Prostate gland (tissue), 2 donors: ENCODE data around the gene SIAE. TPM values are rescaled to one million over a fixed set of nuclear protein-coding genes. Genes with fewer than 3 reads are reported as not detected.

Source experiments
- DNase-seq: peaks from one replicate; pipeline ENCODE4 v3.0.0-alpha.2; 2019; ENCODE audit warnings: low spot score
- H3K27ac ChIP-seq, 2 donors: fragments of 200-600 bp; sonication (generic); 2 replicates each; pipeline ENCODE4 v1.5.1; 2017 to 2019
- H3K27me3 ChIP-seq: fragments of 200-600 bp; sonication (generic); replicated peaks from 2 replicates; pipeline ENCODE4 v1.5.1; 2019; ENCODE audit not compliant: insufficient read depth
- H3K36me3 ChIP-seq, 2 donors: fragments of 200-600 bp; sonication (generic); 1 replicate in 1 of 2; 2 replicates in 1 of 2; pipeline versions ENCODE4 v1.5.1 to v1.8.1; 2017 to 2019
- H3K4me1 ChIP-seq: fragments of 200-600 bp; sonication (generic); replicated peaks from 2 replicates; pipeline ENCODE4 v1.5.1; 2019
- H3K4me3 ChIP-seq, 2 donors: fragments of 200-600 bp; sonication (generic); 2 replicates each; pipeline ENCODE4 v1.5.1; 2017 to 2019
- H3K9me3 ChIP-seq: fragments of 200-600 bp; sonication (generic); 2 replicates; pipeline ENCODE4 v1.5.1; 2017
- POLR2A ChIP-seq: fragments of 450-650 bp; IDR thresholded peaks from one replicate; pipeline ENCODE4 v1.6.1; 2016; ENCODE audit warnings: antibody characterized with exemption, mild to moderate bottlenecking
- POLR2AphosphoS5 ChIP-seq: sonication (generic); formaldehyde crosslinking; IDR thresholded peaks from one replicate; pipeline ENCODE4 v1.6.1; 2017; ENCODE audit warnings: antibody characterized with exemption
- WGBS: methylation state at CpG from one replicate; pipeline ENCODE4 v1.1.5; 2018; 5-methylcytosine and 5-hydroxymethylcytosine counted together
- intact Hi-C: fragments of 100-400 bp; cut with DNase I; formaldehyde crosslinking; loops from one replicate; pipeline ENCODE4 v1.14.2; 2022
- total RNA-seq, 2 donors: library from RNA; depleted of rRNA; stranded (reverse); fragments of >200 nt; gene quantifications; one replicate each; pipeline ENCODE4 v1.1.0, GENCODE V29; 2016
- TF ChIP-seq, protein P1 (sequence below), 4 experiments: fragments of 200-600 bp in 2 of 4; fragments of 450-650 bp in 2 of 4; sonication (generic) in 2 of 4; IDR thresholded peaks; 1 replicate in 3 of 4; 2 replicates in 1 of 4; pipeline ENCODE4 v1.5.1; 2016 to 2019; ENCODE audit warnings: antibody characterized with exemption in 4 of 4, mild to moderate bottlenecking in 2 of 4, moderate library complexity in 2 of 4

SIAE gene
- total RNA-seq, 2 donors from 2014 or later = 20.4 to 30.1 TPM

DNA sequence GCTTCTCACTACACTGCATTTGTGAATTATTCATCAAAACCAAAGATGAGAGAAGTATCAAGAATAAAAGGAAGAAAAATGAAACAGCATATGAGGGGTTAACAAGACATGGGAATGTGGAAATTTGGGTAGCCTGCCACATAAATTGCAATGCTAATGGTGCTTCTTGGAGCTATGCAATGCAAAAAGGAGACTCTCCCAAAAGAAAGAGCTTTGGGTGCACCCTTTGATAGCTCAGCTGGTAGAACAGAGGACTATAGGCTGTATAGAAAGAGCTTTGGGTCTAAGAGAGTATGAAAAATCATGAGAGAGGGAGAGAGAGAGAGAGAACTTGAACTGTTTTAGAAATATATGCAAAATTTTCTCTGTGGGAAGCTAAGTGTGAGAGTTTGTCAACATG lies 26.5 kb upstream of the SIAE start:
- no peak overlapping the region for H3K27ac ChIP-seq
- H3K9me3 ChIP-seq = no peaks in the 10 kb centered on the region
- H3K36me3 ChIP-seq = no peaks in the 10 kb centered on the region
- TF ChIP-seq, protein P1, sequence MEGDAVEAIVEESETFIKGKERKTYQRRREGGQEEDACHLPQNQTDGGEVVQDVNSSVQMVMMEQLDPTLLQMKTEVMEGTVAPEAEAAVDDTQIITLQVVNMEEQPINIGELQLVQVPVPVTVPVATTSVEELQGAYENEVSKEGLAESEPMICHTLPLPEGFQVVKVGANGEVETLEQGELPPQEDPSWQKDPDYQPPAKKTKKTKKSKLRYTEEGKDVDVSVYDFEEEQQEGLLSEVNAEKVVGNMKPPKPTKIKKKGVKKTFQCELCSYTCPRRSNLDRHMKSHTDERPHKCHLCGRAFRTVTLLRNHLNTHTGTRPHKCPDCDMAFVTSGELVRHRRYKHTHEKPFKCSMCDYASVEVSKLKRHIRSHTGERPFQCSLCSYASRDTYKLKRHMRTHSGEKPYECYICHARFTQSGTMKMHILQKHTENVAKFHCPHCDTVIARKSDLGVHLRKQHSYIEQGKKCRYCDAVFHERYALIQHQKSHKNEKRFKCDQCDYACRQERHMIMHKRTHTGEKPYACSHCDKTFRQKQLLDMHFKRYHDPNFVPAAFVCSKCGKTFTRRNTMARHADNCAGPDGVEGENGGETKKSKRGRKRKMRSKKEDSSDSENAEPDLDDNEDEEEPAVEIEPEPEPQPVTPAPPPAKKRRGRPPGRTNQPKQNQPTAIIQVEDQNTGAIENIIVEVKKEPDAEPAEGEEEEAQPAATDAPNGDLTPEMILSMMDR (IDR thresholded peaks at IDR 0.05) = no peak
- TF ChIP-seq POLR2AphosphoS5 (no peak), POLR2A (no peak)
- intact Hi-C loops = no loop called here
- H3K4me1 ChIP-seq = no peaks in the 10 kb centered on the region
- no peak for DNase-seq
- H3K4me3 ChIP-seq = no peak overlapping the region
- no peaks in the 10 kb centered on the region for H3K27me3 ChIP-seq

DNA sequence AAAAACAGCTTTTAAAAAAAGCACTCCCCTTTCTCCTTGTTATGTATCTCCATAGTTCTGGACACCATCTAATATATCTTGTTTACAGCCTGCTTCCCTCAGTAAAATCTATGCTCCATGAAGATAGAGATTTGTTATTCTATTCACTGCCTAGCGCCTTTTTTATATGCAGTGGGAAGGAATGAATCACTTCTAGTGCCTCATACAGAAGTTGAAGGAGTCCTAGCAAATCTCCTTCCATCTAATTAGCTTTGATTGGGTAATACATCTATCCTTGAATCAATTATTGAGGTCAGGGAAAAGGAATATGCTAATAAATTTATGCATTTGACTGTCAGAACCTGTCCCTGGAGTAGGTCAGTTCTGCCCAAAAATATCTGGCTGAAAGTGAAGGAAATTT lies 26.0 kb upstream of the SIAE start:
- DNase-seq = no peak
- Histone ChIP-seq H3K4me1 (no peaks in the 10 kb centered on the region), H3K36me3 (no peaks in the 10 kb centered on the region), H3K27ac (no peak overlapping the region), H3K27me3 (no peaks in the 10 kb centered on the region), H3K4me3 (no peak overlapping the region), H3K9me3 (no peaks in the 10 kb centered on the region)
- intact Hi-C loops = no loop called here
- TF ChIP-seq POLR2AphosphoS5 = no peak
- no peak for TF ChIP-seq POLR2A
- TF ChIP-seq, protein P1 (IDR thresholded peaks at IDR 0.05) = no peak
- 96% methylated on average over 1 of the region's 1 CpG for WGBS

DNA sequence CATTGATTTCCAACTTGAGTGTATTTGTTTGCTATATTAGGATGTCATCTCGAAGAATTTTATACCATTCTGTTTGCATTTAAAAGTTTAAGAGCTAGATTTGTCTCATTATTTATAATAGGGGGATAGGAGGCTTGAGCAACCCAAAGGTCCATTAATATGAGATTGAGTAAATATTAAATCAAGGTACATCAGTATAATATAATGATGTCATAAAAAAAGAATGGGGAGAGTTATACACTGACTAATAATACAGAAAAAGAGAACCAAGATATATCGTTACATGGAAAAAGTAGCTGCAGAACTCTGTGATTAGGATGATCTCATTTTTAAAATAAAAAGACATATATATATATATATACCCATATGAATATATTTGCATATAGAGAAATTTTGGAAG lies 19.6 kb upstream of the SIAE start:
- Histone ChIP-seq H3K36me3 (no peaks in the 10 kb centered on the region), H3K9me3 (no peaks in the 10 kb centered on the region), H3K27me3 (no peaks in the 10 kb centered on the region), H3K27ac (no peak overlapping the region), H3K4me1 (no peaks in the 10 kb centered on the region), H3K4me3 (no peak overlapping the region)
- WGBS = 76% methylated on average over 2 of the region's 2 CpGs
- DNase-seq = no peak
- intact Hi-C loops = no loop called here
- no peak for TF ChIP-seq POLR2AphosphoS5
- no peak for TF ChIP-seq POLR2A
- TF ChIP-seq, protein P1 (IDR thresholded peaks at IDR 0.05) = no peak

DNA sequence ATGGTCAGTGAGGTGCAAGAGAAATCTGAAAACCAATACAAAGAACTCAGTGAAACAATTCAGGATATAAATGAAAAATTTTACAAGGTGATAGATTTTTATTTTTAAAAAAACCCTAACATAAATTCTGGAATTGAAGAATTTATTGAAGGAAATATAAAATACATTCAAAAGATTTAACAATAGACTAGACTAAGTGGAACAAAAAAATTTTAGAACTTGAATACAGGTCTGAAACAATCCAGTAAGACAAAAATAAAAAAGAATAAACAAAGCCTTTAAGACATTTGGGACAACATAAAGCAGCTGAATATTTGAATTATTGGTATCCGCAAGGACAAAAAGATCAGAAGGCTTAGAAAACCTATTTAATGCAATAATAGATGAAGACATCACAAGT lies 8.9 kb upstream of the SIAE start:
- no peaks in the 10 kb centered on the region for H3K9me3 ChIP-seq

DNA sequence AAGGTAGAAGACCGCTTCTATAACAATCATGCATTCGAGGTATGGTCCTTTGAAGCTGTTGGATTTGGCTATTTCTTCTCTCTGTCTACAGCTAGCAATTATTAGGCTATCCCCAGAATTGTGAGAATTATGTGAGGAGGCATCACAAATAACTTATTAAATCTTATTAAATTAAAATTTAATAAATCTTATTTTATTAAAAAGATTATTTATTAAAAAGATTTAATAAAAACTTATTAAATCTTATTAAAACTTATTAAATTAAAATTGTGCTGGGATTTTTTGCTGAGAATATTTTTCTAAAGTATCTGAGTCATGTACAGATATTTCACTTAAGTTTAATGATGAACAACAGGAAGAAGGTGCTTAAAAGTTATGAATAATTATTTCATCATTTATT lies 7.9 kb upstream of the SIAE start:
- intact Hi-C loops = no loop called here
- 92% methylated on average over 2 of the region's 2 CpGs for WGBS
- no peak for DNase-seq
- H3K9me3 ChIP-seq = no peaks in the 10 kb centered on the region
- no peak overlapping the region for H3K27ac ChIP-seq
- no peaks in the 10 kb centered on the region for H3K27me3 ChIP-seq
- no peaks in the 10 kb centered on the region for H3K36me3 ChIP-seq
- H3K4me3 ChIP-seq = no peak overlapping the region
- H3K4me1 ChIP-seq = no peaks in the 10 kb centered on the region
- TF ChIP-seq POLR2A = no peak
- TF ChIP-seq, protein P1 (IDR thresholded peaks at IDR 0.05) = no peak
- TF ChIP-seq POLR2AphosphoS5 = no peak

More for the DNA sequence above, 8.9 kb upstream of the SIAE start:
- H3K27me3 ChIP-seq = no peaks in the 10 kb centered on the region
- intact Hi-C loops = no loop called here
- no peaks in the 10 kb centered on the region for H3K36me3 ChIP-seq
- H3K4me1 ChIP-seq = no peaks in the 10 kb centered on the region
- TF ChIP-seq POLR2AphosphoS5 = no peak
- no peak for TF ChIP-seq POLR2A
- TF ChIP-seq, protein P1 (IDR thresholded peaks at IDR 0.05) = no peak
- H3K27ac ChIP-seq = no peak overlapping the region
- DNase-seq = no peak
- no peak overlapping the region for H3K4me3 ChIP-seq
- 91% methylated on average over 1 of the region's 1 CpG for WGBS
